Stimulated activated naive CD8-positive, alpha-beta T cell treated with anti-CD3 and anti-CD28 coated beads, Interleukin-15, amount 100 ng/mL, for 72 hours (primary cell): ENCODE data around the gene CCDC43.
"Not testable (repeated sequence)": the region's sequence is repeated elsewhere in the genome, so short reads cannot be mapped to it uniquely, and the experiment has no call there.

Experiments
- ATAC-seq: fragments of 150-1000 bp; cut with Tn5 transposase; 2 replicates; pipeline ENCODE4 v1.10.0; 2021; ENCODE audit warnings: mild to moderate bottlenecking, moderate library complexity
- DNase-seq, 2 donors: peaks; one replicate each; pipeline ENCODE4 v3.0.0; 2021 to 2022
- H3K27ac Mint-ChIP-seq, 2 donors: one replicate each; pipeline ENCODE4 v1.8.0; 2022; ENCODE audit warnings: mild to moderate bottlenecking in 2 of 2, mixed read lengths in 2 of 2, moderate library complexity in 2 of 2
- H3K27me3 Mint-ChIP-seq: one replicate; pipeline ENCODE4 v1.8.0; 2022; ENCODE audit warnings: mixed read lengths
- H3K4me1 Mint-ChIP-seq: one replicate; pipeline ENCODE4 v1.8.0; 2022; ENCODE audit warnings: mild to moderate bottlenecking, mixed read lengths
- H3K4me3 Mint-ChIP-seq, 2 donors: one replicate each; pipeline ENCODE4 v1.8.0; 2022; ENCODE audit warnings: mild to moderate bottlenecking in 2 of 2, mixed read lengths in 2 of 2, moderate library complexity in 1 of 2
- H3K9me3 Mint-ChIP-seq, 2 donors: one replicate each; pipeline ENCODE4 v1.8.0; 2022; ENCODE audit warnings: mixed read lengths in 2 of 2

CCDC43 gene

GRCh38 chr17:44688675-44689476 lies 700 bp downstream of the CCDC43 start:
- H3K4me3 Mint-ChIP-seq, result peak overlapping the region; percentile 96 to 100
- H3K27ac Mint-ChIP-seq, result peak overlapping the region; percentile 98 to 99
- H3K9me3 Mint-ChIP-seq, result no peaks in the 10 kb centered on the region
- DNase-seq (no peak), ATAC-seq (peak; percentile 16)
- peaks cover 39% of the 10 kb centered on the region for H3K4me1 Mint-ChIP-seq
- no peaks in the 10 kb centered on the region for H3K27me3 Mint-ChIP-seq

GRCh38 chr17:44688200-44688599 lies 1.4 kb downstream of the CCDC43 start:
- H3K27me3 Mint-ChIP-seq, result no peaks in the 10 kb centered on the region
- DNase-seq, result no peak
- no peaks in the 10 kb centered on the region for H3K9me3 Mint-ChIP-seq
- H3K4me3 Mint-ChIP-seq, result peak overlapping the region; percentile 96 to 100
- no peak overlapping the region for H3K27ac Mint-ChIP-seq
- peaks cover 46% of the 10 kb centered on the region for H3K4me1 Mint-ChIP-seq
- ATAC-seq, result no peak

DNA sequence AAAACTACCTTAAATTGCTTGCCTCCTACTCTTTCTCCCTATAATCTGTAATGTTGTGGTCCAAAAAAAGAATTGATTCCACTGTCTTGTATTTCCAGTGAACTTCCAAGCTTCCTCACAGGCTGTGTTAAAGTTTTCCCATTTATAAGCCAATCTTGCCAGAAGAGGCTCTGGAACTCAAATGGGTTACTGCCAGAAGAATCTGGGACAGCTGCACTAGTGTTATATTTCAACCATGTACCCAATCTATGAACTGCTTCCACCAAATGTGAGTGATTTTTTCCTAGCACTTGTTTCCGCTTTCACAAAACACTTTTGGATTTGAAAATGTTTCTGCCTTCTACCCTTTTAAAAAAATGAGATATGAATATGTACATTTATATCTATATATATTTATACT lies 1.8 kb downstream of the CCDC43 start:
- no peak for ATAC-seq
- H3K4me1 Mint-ChIP-seq, result peaks cover 48% of the 10 kb centered on the region
- no peak for DNase-seq
- no peaks in the 10 kb centered on the region for H3K9me3 Mint-ChIP-seq
- no peak overlapping the region for H3K27ac Mint-ChIP-seq
- no peak overlapping the region for H3K4me3 Mint-ChIP-seq
- H3K27me3 Mint-ChIP-seq, result no peaks in the 10 kb centered on the region

GRCh38 chr17:44683303-44683702 lies 6.3 kb downstream of the CCDC43 start:
- DNase-seq, ATAC-seq, H3K27me3 Mint-ChIP-seq, H3K9me3 Mint-ChIP-seq: not testable (repeated sequence)
- H3K4me1 Mint-ChIP-seq, result peaks cover 24% of the 10 kb centered on the region
- peak overlapping the region; percentile 5 to 13 for H3K4me3 Mint-ChIP-seq
- H3K27ac Mint-ChIP-seq, result peak overlapping the region; percentile 2 to 23

- ATAC-seq (no peak), DNase-seq (no peak)
- H3K27me3 Mint-ChIP-seq, result no peaks in the 10 kb centered on the region
Observed at GRCh38 chr17:44677136-44677535, 12.4 kb downstream of the CCDC43 start.

GRCh38 chr17:44673893-44674292 lies 15.7 kb downstream of the CCDC43 start:
- H3K4me1 Mint-ChIP-seq, result no peaks in the 10 kb centered on the region
- H3K27ac Mint-ChIP-seq, result no peak overlapping the region
- no peaks in the 10 kb centered on the region for H3K27me3 Mint-ChIP-seq
- ATAC-seq (no peak), DNase-seq (no peak)
- H3K9me3 Mint-ChIP-seq, result no peaks in the 10 kb centered on the region
- H3K4me3 Mint-ChIP-seq, result no peak overlapping the region

More at GRCh38 chr17:44677136-44677535, 12.4 kb downstream of the CCDC43 start:
- H3K27ac Mint-ChIP-seq, result no peak overlapping the region
- H3K4me1 Mint-ChIP-seq, result no peaks in the 10 kb centered on the region
- H3K9me3 Mint-ChIP-seq, result no peaks in the 10 kb centered on the region
- H3K4me3 Mint-ChIP-seq, result no peak overlapping the region

DNA sequence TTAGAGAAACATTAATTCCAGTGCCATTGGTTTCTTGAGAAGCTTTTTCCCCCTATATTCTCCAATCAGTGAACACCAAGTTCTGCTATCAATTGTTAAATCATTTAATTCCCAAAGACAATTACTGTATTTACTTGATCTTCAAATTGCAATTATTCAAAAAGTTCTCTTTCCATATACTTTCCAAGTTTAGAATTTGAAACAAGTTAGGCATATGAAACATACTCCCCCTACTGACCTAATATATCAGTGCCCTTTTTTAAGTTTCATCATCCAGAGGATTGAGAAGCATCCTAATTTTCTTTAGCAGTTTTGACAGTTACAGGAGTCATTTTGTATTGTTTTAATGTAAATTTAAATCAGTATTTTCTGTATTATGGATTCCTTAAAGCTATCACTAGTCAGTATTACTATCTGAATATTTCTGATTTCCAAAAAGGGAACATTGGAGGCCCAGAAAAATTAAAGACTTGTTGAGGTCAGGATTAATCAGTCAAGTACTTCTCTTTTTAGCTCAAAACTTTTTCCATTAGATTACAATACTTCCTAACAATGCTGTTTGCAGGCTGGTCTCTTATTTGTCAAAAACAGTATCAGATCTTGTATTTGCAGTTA lies 17.0 kb downstream of the CCDC43 start:
- no peak for DNase-seq
- no peaks in the 10 kb centered on the region for H3K4me1 Mint-ChIP-seq

GRCh38 chr17:44666006-44666405 lies 23.6 kb downstream of the CCDC43 start:
- ATAC-seq, result no peak
- Mint-ChIP-seq H3K27me3 (no peaks in the 10 kb centered on the region), H3K27ac (no peak overlapping the region), H3K9me3 (no peaks in the 10 kb centered on the region), H3K4me1 (no peaks in the 10 kb centered on the region), H3K4me3 (no peak overlapping the region)
- no peak for DNase-seq

More for the DNA sequence above, 17.0 kb downstream of the CCDC43 start:
- Mint-ChIP-seq H3K4me3 (no peak overlapping the region), H3K27ac (peak overlapping the region; percentile 27 to 48), H3K27me3 (no peaks in the 10 kb centered on the region), H3K9me3 (no peaks in the 10 kb centered on the region)
- no peak for ATAC-seq

DNA sequence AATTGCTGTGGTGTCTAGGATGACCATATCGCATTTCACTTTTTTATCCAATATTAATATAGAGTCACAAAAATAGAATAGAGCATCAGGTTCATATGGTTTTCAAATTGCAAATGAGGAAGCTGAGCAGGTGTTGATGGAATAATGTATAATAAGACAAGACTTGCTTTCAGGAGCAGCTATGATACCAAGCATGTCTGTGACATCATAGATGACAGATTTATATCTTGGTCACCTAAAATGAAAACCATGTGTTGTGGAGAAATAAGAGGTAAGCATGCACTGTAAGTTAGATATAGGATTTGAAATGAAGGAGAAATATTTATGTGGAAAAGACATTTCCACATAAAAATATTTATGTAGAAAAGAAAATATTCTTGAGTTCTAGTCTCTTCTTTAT lies 24.7 kb downstream of the CCDC43 start:
- no peaks in the 10 kb centered on the region for H3K27me3 Mint-ChIP-seq
- H3K9me3 Mint-ChIP-seq, result no peaks in the 10 kb centered on the region
- DNase-seq (no peak), ATAC-seq (no peak)
- no peaks in the 10 kb centered on the region for H3K4me1 Mint-ChIP-seq
- no peak overlapping the region for H3K4me3 Mint-ChIP-seq
- H3K27ac Mint-ChIP-seq, result no peak overlapping the region

- DNase-seq (no peak), ATAC-seq (no peak)
- no peaks in the 10 kb centered on the region for H3K9me3 Mint-ChIP-seq
- H3K27me3 Mint-ChIP-seq, result no peaks in the 10 kb centered on the region
- H3K27ac Mint-ChIP-seq, result no peak overlapping the region
- H3K4me3 Mint-ChIP-seq, result no peak overlapping the region
- H3K4me1 Mint-ChIP-seq, result no peaks in the 10 kb centered on the region
Observed at GRCh38 chr17:44663095-44663494, 26.5 kb downstream of the CCDC43 start.

- Mint-ChIP-seq H3K27ac (no peak overlapping the region), H3K4me1 (peaks cover 4% of the 10 kb centered on the region), H3K4me3 (no peak overlapping the region), H3K9me3 (no peaks in the 10 kb centered on the region), H3K27me3 (peaks cover 12% of the 10 kb centered on the region)
- ATAC-seq (no peak), DNase-seq (no peak)
Observed at GRCh38 chr17:44661835-44662234, 27.7 kb downstream of the CCDC43 start.

DNA sequence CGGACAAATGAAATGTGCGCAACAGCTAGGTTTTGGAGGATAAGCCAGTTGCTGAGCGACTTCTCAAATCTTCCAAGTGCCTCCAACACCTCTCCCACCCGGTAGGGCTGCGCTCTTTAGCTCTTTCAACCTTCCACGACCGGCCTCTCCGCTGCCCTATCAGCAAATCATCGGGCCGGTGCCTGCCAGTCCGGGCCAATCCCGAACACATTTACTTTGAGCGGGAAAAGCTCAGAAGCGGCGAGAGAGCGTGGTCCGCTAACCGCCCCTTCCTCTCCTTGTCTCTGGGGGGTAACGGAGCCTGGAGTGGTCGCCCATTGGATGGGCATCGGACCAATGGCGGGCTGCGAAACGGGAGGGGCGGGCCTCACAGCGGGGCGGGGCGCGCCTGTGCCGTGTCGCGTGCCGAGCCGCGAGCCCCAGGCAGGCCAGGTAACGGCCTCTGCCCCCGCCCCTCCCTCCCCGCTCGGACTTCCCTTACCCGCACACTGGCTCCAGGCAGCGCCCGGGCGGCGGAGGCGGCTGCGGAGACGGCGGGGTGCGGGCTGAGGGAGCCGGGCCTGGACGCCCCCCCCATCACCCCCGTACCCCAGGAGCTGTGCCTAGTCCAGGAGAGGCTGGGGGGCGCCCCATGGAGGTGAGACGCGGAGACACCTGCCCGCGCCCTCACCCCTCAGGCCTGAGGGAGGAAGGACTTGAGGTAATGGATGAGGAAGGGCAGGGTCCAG lies 33.4 kb downstream of the CCDC43 start, which contains the start of gene MEIOC:
Gene MEIOC (plus strand): TSS at position 486 of the 728 bp plus-strand sequence. CDS start 146 bp downstream, at position 632.
- Mint-ChIP-seq H3K9me3 (no peaks in the 10 kb centered on the region), H3K27me3 (peaks cover 52% of the 10 kb centered on the region), H3K4me3 (peak within 1 kb of the TSS; percentile 83), H3K4me1 (peaks cover 16% of the 10 kb centered on the region), H3K27ac (no peak within 1 kb of the TSS)
- ATAC-seq (peak; percentile 87), DNase-seq (peak; percentile 36 to 42)

- Mint-ChIP-seq H3K27me3 (peaks cover 66% of the 10 kb centered on the region), H3K4me3 (no peak overlapping the region)
Observed at GRCh38 chr17:44653954-44654353, 35.6 kb downstream of the CCDC43 start.

DNA sequence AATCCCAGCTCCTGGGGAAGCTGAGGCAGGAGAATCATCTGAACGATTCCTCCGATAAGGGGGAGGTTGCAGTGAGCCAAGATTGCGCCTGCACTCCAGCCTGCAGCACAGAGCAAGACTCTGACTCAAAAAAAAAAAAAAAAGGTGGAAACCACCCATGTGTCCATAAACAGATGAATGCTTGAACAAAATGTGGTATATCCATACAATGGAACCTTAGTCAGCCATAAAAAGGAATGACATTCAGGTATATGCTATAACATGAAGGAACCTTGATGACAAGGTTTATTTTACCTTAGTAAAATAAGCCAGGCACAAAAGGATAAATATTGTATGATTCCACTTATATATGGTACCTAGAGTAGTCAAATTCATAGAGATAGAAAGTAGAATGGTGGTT lies 36.2 kb downstream of the CCDC43 start:
- DNase-seq (no peak), ATAC-seq (no peak)
- no peak overlapping the region for H3K27ac Mint-ChIP-seq
- H3K4me1 Mint-ChIP-seq, result peaks cover 16% of the 10 kb centered on the region
- H3K27me3 Mint-ChIP-seq, result peaks cover 68% of the 10 kb centered on the region
- H3K9me3 Mint-ChIP-seq, result no peaks in the 10 kb centered on the region
- no peak overlapping the region for H3K4me3 Mint-ChIP-seq

More at GRCh38 chr17:44653954-44654353, 35.6 kb downstream of the CCDC43 start:
- ATAC-seq (no peak), DNase-seq (no peak)
- no peaks in the 10 kb centered on the region for H3K9me3 Mint-ChIP-seq
- no peak overlapping the region for H3K27ac Mint-ChIP-seq
- peaks cover 16% of the 10 kb centered on the region for H3K4me1 Mint-ChIP-seq

DNA sequence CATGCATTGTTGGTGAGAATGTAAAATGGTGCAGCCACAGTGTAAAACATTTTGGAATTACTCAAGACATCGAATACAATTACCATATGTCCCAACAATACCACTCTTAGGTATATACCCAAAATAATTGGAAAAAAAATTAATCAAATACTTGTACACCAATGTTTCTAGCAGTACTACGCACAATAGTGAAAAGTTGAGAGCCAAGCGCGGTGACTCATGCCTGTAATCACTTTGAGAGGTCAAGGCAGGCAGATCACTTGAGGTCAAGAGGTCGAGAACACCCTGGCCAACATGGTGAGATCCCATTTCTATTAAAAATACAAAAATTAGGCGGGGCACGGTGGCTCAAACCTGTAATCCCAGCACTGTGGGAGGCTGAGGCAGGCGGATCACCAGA lies 36.8 kb downstream of the CCDC43 start:
- Mint-ChIP-seq H3K27ac (no peak overlapping the region), H3K4me1 (peaks cover 16% of the 10 kb centered on the region), H3K9me3 (no peaks in the 10 kb centered on the region), H3K4me3 (no peak overlapping the region), H3K27me3 (peaks cover 71% of the 10 kb centered on the region)
- DNase-seq, result no peak
- no peak for ATAC-seq

GRCh38 chr17:44651228-44651627 lies 38.3 kb downstream of the CCDC43 start:
- Mint-ChIP-seq H3K27me3 (peaks cover 56% of the 10 kb centered on the region), H3K27ac (no peak overlapping the region), H3K9me3 (no peaks in the 10 kb centered on the region), H3K4me1 (peaks cover 6% of the 10 kb centered on the region), H3K4me3 (no peak overlapping the region)
- no peak for ATAC-seq
- DNase-seq, result no peak
